Activated CD4-positive, CD25-positive, alpha-beta regulatory T cell (primary cell): ENCODE data around the gene CDH13.

ENCODE experiments used
- DNase-seq, 4 experiments: peaks; one replicate each; lab custom pipeline; 2025; lab: John Stamatoyannopoulos, UW

Gene CDH13

DNA sequence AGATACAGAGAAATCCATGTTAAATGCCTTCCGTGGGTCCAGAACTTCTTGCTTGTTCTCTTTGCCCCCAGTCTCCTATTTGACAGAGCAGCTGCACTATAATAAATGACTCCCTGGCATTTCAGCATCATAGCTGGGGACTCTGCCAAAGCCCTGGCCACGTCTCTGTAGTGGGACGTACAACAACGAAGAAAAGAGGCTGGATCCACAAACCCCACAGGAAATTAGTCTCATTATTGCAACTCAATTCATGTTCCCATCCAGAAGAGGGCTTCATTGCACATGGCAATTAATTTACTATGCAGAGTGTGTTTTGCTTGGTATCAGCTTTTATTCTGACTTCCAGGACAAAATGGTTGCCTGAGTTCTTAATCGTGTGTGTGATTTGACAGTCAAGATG, 121.3 kb downstream of the CDH13 start:
- DNase-seq, result no peak

DNA sequence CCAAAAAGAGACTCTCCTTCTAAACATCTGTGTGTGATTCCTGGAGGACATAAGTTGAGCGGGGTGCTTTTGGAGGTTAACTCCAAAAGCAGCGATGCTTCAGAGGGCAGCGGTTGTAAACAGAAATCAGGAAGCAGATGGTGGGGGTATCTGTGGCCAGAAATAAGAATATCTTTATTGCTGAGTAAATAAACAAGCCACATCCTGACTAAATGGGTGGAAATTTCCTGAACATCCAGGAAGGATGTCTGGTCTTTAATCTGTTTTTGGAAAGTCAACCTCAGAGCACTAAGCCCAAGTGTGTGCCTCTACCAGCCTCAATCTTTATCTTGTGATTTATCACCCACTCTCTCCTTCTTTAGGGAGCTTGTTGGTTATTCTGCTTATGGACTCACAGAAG, 123.3 kb downstream of the CDH13 start:
- no peak for DNase-seq

DNA sequence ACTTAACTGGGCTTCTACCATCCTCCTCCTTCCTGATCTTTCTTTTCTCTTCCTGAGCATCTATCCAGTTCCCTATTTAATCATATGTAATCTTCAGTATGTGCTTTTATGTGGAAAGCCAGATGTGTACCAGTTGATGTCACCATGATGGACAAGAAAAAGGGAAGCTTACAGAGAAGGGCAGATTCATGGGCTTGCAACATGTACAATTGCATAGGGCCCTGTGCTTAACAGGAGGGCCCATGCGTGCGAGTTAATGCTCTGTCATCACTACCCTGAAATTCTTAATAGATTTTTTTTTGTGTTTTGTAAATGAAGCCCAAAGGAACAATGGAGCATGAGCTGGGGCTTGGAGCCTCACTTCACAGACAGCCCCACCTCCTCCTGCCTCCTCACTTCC, 124.3 kb downstream of the CDH13 start:
- DNase-seq, result no peak

DNA sequence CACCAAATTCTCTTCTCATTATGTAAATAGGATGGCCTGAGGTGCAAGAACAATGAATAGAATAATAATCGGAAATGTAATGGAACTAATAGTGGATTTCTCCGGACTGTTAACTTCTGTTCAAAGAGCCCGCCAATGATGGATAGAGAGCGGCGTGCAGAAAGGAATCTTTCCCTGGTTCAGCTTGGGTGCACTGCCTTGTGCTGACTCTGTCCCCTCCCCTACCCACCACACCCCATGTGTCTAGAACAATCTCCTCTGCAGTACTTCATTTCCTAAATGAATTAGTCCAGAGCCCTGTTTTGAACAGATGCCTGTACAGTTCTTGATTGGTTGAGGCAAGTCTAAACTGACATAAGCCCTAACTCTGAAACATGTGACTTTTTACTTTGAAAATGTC, 125.4 kb downstream of the CDH13 start:
- no peak for DNase-seq

DNA sequence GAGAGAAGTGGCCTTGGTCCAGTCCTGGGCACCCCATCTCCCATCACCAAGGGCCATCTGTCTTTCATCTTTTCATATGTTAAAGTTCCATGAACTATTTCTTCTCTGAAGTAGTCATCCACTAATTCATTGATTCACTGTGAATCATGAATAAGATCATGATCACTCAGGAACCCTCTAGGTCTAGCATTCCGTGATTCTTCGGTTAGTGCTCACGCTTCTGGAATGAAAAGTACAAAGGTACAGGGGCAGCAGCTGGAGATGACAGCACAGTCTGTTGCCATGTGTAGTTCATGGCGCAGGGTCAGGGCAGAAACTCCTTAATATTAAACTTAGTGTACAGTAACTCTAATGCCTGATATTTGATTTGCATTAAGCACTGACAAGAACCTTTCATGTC, 127.1 kb downstream of the CDH13 start:
- no peak for DNase-seq

DNA sequence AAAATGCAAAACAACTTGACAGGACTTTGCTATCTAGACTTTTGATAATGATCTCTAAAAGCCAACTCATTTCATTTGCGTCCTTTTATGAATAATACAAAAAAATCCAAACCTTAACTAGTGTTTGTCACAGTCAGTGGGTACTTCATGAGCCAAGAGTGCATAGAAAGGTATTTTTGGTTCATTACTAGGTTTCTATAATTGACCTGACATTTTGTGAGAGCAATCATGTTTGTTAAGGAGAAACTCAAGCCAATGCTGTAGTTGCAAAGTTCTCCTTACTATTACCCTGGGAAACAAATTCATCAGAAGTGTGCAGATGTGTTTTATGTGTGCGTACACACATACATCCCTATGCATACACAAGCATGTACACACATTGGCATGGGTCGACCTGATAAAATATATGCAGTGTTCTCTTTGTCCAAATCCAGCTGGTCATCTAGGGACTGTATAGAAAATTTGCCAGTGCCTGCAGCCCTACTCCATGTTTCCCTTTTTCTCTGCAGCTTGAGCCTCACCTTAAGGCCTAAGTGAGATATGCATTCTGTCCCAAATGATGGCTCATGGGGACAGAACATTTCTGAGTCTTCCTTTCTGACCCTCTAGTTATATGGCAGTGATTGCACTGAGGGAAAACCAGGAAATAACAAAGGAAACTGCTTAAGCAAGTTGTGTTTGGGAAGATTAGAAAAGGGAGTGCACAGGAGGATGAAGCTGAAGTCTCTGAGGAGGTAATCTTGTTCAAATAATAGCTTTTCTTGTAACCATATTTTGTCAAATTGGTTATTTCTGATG, 128.1 kb downstream of the CDH13 start:
- DNase-seq, result no peak

DNA sequence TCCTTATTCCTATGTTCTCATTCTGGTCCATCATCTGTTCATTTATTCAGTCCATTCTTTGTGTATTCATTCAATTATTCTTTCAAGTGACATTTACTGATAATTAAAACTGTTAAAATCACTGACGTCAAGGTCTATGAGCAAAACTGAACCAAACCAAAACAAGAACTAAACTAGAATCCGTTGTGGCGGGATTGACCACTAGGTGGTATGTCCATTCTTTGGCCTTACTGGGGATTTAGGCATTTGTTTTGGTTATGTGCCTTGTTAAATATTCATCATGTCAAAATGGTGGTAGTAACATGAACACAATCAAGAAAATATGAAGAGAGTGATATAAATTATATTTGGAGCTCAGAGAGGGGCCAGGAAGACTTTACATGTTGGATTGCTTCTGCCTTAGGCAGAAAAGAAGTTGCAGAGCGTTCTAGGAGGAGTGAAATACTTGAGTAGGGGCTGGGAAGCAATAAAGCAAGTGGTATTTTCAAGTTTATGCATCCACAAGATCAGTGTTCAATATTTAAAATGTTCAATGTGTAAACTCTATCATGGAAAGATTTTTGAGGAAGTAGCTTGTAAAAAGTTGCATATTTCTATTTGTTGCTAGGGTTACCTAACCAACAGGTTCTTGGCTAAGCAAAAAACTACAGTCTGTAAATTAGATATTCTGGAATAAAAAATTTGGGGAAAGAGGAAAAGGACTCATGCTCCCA, 129.0 kb downstream of the CDH13 start:
- no peak for DNase-seq

DNA sequence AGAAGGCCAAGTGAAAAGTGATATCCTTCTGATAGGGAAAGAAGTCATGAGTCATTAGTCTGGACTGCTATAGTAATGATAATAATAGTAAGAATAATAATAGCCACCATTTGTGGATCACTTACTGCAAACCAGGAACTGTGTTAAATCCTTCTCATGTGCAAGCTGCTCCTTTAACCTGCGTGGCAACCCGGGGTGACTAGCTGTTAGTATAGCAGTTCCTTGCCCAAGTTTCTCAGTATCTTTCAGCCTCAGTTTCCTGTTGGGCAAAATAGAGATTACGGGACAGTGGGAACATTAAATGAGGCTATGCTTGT, 129.5 kb downstream of the CDH13 start:
- DNase-seq, result no peak

DNA sequence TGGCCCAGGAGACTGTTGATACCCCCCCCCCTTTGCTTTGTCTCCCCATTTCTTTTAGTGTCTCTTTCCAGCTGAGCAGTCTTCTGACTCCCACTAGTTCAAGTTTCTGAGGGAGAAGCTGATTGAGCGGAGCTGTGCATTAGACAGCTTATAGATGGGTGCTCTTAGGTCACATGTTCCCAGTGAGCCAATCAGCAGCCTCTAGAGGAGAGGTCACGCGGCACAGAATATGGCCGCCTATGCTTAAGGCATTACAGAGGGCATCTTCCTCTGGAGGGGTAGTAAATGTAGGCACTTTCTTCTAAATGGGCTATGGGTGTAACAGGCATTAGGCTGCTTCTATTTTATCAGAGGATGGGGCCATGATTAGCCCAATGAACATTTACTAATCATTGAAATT, 131.6 kb downstream of the CDH13 start:
- no peak for DNase-seq

DNA sequence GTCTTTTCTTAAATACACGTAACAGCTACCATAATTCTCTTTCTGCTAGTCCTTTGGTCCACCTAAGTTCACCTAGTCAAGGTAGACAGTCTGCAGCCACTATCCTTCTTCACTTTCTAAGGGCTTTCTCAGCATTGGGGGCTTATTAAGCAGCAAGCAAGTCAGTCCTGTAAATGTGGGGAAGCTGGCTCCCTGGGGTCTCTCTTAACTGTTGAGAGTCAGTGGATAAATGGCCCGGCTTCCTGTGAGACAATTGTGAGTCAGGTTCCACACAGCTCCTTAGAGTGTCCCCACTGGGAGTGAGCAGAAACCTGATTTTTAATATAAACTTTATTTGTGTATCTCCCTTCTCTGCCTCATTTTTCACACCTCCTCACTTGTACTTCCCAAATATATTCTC, 132.1 kb downstream of the CDH13 start:
- no peak for DNase-seq

DNA sequence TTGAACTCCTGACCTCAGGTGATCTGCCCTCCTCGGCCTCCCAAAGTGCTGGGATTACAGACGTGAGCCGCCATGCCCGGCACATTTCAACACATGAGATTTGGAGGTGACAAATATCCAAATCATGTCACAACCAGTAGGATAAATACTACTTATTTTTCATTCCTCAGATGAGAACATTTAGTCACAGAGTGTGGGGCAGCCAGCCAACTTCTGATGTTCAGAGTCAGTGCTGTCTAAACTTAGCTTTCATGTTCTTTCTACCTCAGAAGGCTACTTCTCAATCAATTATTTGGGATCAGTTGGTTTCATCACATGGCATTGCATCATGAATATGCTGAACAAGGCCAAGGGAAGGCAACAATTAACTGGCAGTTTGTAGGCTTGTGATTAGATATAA, 134.5 kb downstream of the CDH13 start:
- no peak for DNase-seq

DNA sequence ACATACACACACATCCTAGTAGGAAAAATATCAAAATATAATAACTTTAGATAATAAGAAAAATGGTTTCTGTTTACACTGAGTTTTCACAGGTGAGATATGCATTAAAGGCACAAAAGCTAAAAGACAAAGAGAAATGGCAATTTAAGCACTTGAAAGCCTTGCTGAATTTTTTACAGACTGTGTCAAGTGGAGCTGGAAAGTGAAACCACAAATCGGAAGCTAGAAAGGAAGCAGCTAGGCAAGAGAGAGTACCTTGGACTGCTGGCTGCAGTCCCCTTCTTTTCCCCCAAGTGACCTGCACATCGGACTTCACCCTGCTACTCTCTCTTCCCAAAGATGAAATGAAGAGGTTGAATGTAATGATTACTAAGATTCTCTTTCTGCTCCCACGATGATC, 135.1 kb downstream of the CDH13 start:
- DNase-seq, result no peak

DNA sequence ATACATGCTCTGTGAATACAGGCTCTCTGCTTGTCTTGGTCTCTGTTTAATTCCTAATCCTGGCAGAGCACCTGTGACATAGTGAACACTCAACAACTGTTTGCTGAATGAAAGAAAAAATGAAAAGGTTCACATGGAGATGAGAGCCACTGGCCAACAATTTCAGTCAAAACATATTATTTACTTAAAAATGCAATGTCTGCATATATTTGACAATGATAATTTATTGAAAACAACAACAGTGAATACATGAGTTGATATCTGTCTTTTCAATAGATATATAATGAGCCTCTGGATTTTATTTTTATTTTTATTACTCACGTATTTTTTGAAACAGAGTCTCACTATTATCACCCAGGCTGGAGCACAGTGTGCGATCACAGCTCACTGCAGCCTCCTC, 136.6 kb downstream of the CDH13 start:
- DNase-seq, result no peak

DNA sequence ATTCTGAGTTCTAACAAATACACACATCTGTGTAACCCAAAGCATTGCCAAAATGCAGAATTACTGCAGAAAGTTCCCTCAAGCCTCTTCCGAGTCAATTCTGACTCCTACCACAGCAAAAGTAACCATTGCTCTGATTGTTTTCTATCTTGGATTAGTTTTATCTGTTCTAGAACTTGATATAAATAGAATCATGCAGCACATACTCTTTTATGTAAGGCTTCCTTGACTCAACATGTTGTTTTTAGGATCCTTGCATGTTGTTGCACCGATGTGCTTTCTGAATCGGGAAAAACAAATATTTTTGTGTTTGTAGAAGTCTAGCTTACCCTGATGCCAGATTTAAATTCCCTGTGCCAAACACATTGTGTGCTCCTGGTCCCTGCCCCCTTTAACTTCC, 140.4 kb downstream of the CDH13 start:
- no peak for DNase-seq

DNA sequence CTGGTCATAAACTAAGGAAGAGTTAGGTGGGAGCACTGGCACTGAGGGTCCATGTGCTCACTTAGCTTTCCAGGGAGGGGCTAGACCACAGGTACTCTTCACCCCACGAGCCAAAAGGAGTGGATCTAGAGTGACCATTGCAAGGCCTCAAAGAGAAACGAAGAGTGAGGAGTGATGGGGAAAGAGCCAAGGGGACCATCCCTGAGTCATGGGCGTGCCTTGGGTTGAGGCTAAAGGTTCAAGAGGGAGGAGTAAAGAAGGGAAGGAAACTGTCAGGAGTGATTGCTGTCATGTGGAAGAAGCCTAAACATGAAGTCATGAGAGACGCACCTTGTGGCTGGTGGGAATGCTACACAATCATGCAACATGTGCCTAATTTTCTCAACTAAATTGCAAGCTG, 141.0 kb downstream of the CDH13 start:
- no peak for DNase-seq

DNA sequence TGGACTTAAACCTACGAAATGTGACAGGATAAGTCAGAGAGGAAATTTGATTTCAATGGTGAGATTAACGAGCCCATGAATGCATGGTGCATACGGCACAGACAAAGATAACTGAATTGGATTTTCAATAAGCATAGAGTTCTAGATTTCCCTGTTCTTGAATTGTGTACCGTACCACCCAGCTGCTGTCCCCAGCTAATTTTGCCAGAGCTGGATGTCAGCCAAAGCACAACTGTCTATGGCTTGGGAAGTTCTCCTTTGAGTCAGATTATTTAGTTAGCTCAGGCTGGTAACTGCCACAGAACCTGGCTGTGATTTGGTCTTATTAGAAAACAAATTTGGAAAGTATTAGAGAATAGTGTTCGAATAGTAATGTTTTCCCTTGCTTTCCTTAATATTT, 143.1 kb downstream of the CDH13 start:
- no peak for DNase-seq

DNA sequence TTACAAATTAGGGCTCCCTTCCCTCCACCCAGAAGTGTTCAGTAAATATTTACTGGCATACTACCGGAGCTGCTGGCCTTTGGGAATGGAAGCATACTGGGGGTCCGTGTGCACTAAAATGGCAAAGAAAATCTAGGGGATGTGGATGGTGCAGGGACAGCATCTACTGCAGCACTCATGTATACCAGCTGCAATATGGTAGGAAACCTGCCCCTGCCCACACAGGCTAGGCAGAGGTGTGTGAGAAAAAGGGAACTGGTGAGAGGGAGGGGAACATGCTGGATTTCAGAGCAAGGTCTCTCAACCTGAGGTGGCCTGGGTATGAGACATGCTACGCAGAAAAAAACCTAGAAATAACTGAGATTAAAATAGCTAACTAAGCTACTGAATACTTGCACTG, 145.4 kb downstream of the CDH13 start:
- no peak for DNase-seq

DNA sequence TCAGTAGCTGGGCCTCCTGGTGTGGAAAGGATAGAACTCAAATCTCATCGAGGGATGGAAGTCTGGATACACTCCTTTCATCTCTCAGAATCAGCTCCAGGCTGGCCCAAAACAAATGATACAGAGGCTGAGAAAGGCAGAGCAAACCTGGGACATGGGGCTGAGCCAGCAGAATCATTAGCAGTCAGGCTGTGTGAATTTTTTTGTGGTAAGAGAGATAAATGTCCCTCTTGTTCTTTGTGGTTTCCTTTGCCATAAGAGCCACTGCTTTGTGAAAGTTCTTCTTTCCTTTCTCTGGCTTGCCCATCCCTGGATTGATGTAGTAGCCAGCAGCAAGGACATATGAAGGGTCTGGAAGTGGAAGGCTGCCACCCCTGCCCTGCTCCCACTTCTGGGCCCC, 146.2 kb downstream of the CDH13 start:
- no peak for DNase-seq

DNA sequence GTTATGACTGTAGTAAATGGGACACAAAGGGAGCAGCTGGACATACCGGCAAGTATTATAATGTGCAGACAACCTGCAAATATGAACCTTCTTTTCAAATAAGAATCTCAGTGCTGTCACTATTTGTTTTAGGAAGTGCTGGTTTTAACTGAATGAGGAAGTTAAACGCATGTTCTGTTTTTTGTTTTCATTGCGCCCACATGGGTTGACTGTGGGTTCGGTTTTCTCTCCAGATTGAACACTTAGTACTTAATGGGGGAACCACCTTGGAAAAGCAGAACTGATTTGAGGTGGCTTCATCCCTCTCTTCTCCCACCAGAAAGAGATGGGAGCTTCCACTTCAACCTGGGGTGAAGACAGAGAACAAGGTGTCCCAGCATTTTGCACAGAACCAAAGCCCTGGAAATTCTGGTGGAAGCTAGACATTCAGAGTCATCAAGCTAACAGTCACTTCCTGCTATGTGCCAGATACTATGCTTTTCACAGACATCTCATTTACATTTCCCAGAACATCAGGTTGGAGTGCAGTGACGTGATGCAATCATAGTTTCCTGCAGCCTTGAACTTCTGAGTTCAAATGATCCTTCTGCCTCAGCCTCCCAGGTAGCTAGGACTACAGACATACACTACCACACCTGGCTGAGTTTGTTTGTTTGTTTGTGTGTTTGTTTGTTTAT, 149.8 kb downstream of the CDH13 start:
- DNase-seq, result no peak

DNA sequence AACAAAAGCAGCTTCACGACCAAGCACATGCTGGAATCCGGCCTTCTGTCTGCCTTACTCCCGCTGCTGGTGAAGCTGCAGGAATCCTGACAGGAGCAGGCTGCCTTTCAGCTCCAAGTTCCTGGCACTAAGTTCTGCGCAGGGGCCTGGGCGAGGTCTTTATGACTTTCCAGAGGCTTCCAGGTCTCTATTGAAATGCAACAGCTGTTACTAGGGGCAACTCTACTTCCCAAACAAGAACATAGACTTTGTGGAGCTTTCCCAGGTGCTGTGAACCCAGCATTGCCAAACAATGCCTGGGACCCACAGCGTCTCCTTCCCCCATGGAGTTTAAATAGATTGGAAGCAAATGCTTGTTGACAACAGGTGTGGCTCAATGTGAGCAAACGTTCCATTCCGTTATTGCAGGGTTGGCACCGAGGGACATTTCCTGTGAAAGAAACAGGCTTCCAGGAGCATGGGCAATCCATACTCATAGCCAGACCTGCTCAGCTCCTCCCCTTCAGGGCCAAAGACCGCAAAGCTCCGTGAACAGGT, 156.0 kb downstream of the CDH13 start:
- no peak for DNase-seq

DNA sequence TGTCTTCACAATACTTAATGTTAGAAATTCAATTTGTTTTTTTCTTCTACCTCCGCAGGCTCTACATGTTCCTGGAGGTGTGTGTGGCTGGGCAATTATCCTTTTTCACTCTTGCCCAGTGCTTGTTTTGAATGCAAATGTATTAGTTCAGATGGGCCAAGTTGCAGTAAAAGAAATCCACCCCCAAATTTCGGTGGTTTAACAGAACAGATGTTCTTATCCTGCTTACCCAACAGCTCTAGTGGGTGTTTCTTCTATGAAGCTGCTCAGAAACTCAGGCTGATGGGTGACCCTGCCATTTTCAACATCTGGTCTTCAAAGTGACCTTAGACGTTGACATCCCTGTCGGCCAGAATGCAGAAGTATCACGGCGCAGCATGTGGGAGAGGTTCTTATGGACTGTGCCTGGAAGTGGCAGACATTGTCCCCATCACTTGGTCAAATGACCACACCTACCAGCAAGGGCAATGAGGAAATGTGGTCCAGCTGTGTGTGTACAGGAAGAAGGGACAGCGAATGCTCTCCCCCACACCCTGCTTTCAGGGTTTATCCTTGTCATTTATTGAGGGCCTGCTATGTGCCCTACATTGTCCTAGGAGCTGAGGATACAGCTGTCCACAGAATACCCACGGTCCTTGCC, 157.3 kb downstream of the CDH13 start:
- no peak for DNase-seq

DNA sequence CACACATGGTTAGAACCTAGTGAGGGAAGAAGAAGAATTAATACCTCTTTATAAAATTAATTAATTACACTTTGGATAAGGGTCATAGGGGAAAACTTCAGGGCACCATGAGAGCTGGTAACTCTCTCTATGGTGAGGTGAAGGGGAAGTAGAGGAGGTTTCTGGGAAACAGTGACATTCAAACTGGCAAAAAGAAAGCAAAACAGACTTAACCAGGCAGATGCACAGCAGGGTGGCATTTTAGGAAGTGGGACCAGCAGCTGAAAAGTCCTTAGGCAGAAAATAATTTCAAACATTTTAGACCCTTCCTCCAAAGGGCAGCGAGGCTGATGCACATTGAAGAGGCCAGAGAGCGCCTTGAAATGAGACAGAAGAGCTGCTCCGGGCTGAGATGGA, 157.8 kb downstream of the CDH13 start:
- DNase-seq, result no peak

DNA sequence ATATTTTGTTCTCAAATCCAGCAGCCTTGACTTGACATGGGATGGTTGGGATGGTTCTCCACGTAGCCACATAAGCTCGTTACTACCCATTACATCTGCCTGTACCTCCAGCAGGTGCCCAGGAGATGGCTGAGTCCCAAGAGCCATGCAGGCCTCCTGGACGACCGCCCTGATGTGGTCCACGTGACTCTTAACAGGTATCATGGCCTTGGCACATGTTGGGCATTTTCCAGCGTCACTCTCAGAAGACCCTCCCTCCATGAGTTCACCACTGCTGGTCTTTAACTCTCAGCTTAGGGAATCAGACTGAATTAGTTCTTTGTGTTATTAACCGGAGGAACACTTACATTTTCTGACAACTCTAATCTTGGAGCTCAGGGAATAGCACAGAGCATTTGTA, 161.5 kb downstream of the CDH13 start:
- DNase-seq, result no peak
